Adipocyte (in vitro differentiated cells): ENCODE data around the gene MSI2.

ENCODE experiments used
- DNase-seq: peaks from one replicate; pipeline ENCODE4 v3.0.0-alpha.2; 2015; ENCODE audit warnings: low read depth
- H3K27me3 ChIP-seq: replicated peaks from 2 replicates; pipeline ENCODE4 v1.7.0; 2013; ENCODE audit warnings: mild to moderate bottlenecking, low read length, moderate library complexity; ENCODE audit not compliant: control insufficient read depth, insufficient read depth
- H3K36me3 ChIP-seq: 2 replicates; pipeline ENCODE4 v1.7.0; 2013; ENCODE audit warnings: low read length, mild to moderate bottlenecking, moderate library complexity; ENCODE audit not compliant: control insufficient read depth, insufficient read depth, severe bottlenecking
- H3K4me1 ChIP-seq: 2 replicates; pipeline ENCODE4 v1.7.0; 2013; ENCODE audit warnings: mild to moderate bottlenecking, low read length, moderate library complexity; ENCODE audit not compliant: control insufficient read depth, insufficient read depth
- H3K4me3 ChIP-seq: 2 replicates; pipeline ENCODE4 v1.7.0; 2013; ENCODE audit warnings: mild to moderate bottlenecking, low read length, moderate library complexity
- H3K9ac ChIP-seq: 2 replicates; pipeline ENCODE4 v1.7.0; 2013; ENCODE audit warnings: mild to moderate bottlenecking, low read length, moderate library complexity
- H3K9me3 ChIP-seq: 2 replicates; pipeline ENCODE4 v1.7.0; 2013; ENCODE audit warnings: mild to moderate bottlenecking, low read length, moderate library complexity; ENCODE audit not compliant: control insufficient read depth

The MSI2 gene

GRCh38 chr17:57626520-57627210 lies 370.3 kb downstream of the MSI2 start:
- Histone ChIP-seq H3K36me3 (no peaks in the 10 kb centered on the region), H3K4me1 (peaks cover 4% of the 10 kb centered on the region), H3K4me3 (no peak overlapping the region), H3K9ac (no peak overlapping the region), H3K9me3 (no peaks in the 10 kb centered on the region), H3K27me3 (no peaks in the 10 kb centered on the region)
- no peak for DNase-seq

GRCh38 chr17:57627591-57627990 lies 371.3 kb downstream of the MSI2 start:
- Histone ChIP-seq H3K4me1 (peaks cover 4% of the 10 kb centered on the region), H3K36me3 (no peaks in the 10 kb centered on the region), H3K9ac (no peak overlapping the region), H3K9me3 (no peaks in the 10 kb centered on the region), H3K4me3 (no peak overlapping the region), H3K27me3 (no peaks in the 10 kb centered on the region)
- no peak for DNase-seq

- Histone ChIP-seq H3K9ac (no peak overlapping the region), H3K4me3 (no peak overlapping the region), H3K4me1 (no peaks in the 10 kb centered on the region), H3K9me3 (no peaks in the 10 kb centered on the region), H3K27me3 (no peaks in the 10 kb centered on the region), H3K36me3 (no peaks in the 10 kb centered on the region)
- DNase-seq: no peak
These were observed 372.1 kb downstream of the MSI2 start for GRCh38 chr17:57628421-57628820.

- no peaks in the 10 kb centered on the region for H3K4me1 ChIP-seq
- no peaks in the 10 kb centered on the region for H3K36me3 ChIP-seq
- H3K9ac ChIP-seq: no peak overlapping the region
- no peak overlapping the region for H3K4me3 ChIP-seq
- DNase-seq: no peak
- no peaks in the 10 kb centered on the region for H3K27me3 ChIP-seq
- H3K9me3 ChIP-seq: no peaks in the 10 kb centered on the region
These were observed 373.1 kb downstream of the MSI2 start for GRCh38 chr17:57629470-57629869.

- Histone ChIP-seq H3K27me3 (no peaks in the 10 kb centered on the region), H3K9ac (no peak overlapping the region), H3K4me3 (no peak overlapping the region), H3K4me1 (no peaks in the 10 kb centered on the region), H3K9me3 (no peaks in the 10 kb centered on the region), H3K36me3 (no peaks in the 10 kb centered on the region)
- DNase-seq: no peak
These were observed 373.6 kb downstream of the MSI2 start for GRCh38 chr17:57629886-57630285.

- Histone ChIP-seq H3K4me3 (no peak overlapping the region), H3K27me3 (no peaks in the 10 kb centered on the region), H3K36me3 (no peaks in the 10 kb centered on the region), H3K9me3 (no peaks in the 10 kb centered on the region), H3K4me1 (no peaks in the 10 kb centered on the region), H3K9ac (no peak overlapping the region)
- no peak for DNase-seq
These were observed 374.4 kb downstream of the MSI2 start for GRCh38 chr17:57630736-57631135.

GRCh38 chr17:57631871-57632270 lies 375.5 kb downstream of the MSI2 start:
- no peaks in the 10 kb centered on the region for H3K9me3 ChIP-seq
- H3K27me3 ChIP-seq: no peaks in the 10 kb centered on the region
- no peak overlapping the region for H3K9ac ChIP-seq
- H3K4me1 ChIP-seq: no peaks in the 10 kb centered on the region
- H3K36me3 ChIP-seq: no peaks in the 10 kb centered on the region
- H3K4me3 ChIP-seq: no peak overlapping the region
- DNase-seq: no peak

- Histone ChIP-seq H3K27me3 (no peaks in the 10 kb centered on the region), H3K9me3 (no peaks in the 10 kb centered on the region), H3K4me1 (no peaks in the 10 kb centered on the region), H3K9ac (no peak overlapping the region), H3K4me3 (no peak overlapping the region), H3K36me3 (no peaks in the 10 kb centered on the region)
- DNase-seq: no peak
These were observed 376.0 kb downstream of the MSI2 start for GRCh38 chr17:57632294-57632693.

- Histone ChIP-seq H3K4me1 (no peaks in the 10 kb centered on the region), H3K36me3 (no peaks in the 10 kb centered on the region), H3K9ac (no peak overlapping the region), H3K27me3 (no peaks in the 10 kb centered on the region), H3K9me3 (no peaks in the 10 kb centered on the region), H3K4me3 (no peak overlapping the region)
- no peak for DNase-seq
These were observed 376.9 kb downstream of the MSI2 start for GRCh38 chr17:57633236-57633635.

GRCh38 chr17:57634713-57635465 lies 378.6 kb downstream of the MSI2 start:
- Histone ChIP-seq H3K9ac (no peak overlapping the region), H3K4me1 (no peaks in the 10 kb centered on the region), H3K9me3 (no peaks in the 10 kb centered on the region), H3K27me3 (no peaks in the 10 kb centered on the region), H3K36me3 (no peaks in the 10 kb centered on the region), H3K4me3 (no peak overlapping the region)
- DNase-seq: no peak

GRCh38 chr17:57636274-57636673 lies 380.0 kb downstream of the MSI2 start:
- Histone ChIP-seq H3K4me1 (no peaks in the 10 kb centered on the region), H3K9me3 (no peaks in the 10 kb centered on the region), H3K9ac (no peak overlapping the region), H3K36me3 (no peaks in the 10 kb centered on the region), H3K4me3 (no peak overlapping the region), H3K27me3 (no peaks in the 10 kb centered on the region)
- no peak for DNase-seq
